Stomach (tissue), 4 donors: ENCODE data around the gene BRD7.

Experiments
- EP300 ChIP-seq: sonication (generic); formaldehyde crosslinking; IDR thresholded peaks from one replicate; pipeline ENCODE4 v1.6.1; 2017; ENCODE audit warnings: antibody characterized with exemption
- POLR2A ChIP-seq, 4 donors: fragments of 450-650 bp; IDR thresholded peaks; one replicate each; pipeline ENCODE4 v1.6.1; 2016; ENCODE audit warnings: antibody characterized with exemption in 4 of 4, control low read depth in 2 of 4, mild to moderate bottlenecking in 1 of 4, moderate library complexity in 1 of 4
- TF ChIP-seq, protein P1 (sequence below), 7 experiments: fragments of 450-650 bp in 4 of 7; fragments of 200-600 bp in 3 of 7; sonication (generic) in 3 of 7; IDR thresholded peaks; one replicate each; pipeline ENCODE4 v1.5.1; 2016 to 2019; ENCODE audit warnings: antibody characterized with exemption in 7 of 7, control low read depth in 2 of 7, mild to moderate bottlenecking in 1 of 7

DNA sequence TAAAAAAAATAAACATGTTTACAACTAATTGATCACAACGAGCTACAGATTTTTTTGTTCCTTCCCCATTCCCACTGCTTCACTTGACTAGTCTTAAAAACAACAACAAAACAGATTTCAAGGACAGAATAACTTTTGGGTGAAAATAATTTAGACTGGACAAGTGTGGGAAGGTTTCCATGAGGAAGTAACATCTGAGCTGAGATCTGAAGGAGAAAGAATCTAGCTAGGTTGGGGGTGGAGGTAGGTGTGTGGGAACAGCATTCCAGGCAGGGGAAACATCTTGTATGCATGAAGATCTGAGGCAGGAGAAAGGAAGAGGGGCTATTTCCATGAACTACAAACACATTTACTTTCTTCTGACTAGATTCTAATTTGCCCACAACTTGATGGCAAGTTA lies 9.2 kb downstream of the BRD7 start:
- TF ChIP-seq, protein P1, sequence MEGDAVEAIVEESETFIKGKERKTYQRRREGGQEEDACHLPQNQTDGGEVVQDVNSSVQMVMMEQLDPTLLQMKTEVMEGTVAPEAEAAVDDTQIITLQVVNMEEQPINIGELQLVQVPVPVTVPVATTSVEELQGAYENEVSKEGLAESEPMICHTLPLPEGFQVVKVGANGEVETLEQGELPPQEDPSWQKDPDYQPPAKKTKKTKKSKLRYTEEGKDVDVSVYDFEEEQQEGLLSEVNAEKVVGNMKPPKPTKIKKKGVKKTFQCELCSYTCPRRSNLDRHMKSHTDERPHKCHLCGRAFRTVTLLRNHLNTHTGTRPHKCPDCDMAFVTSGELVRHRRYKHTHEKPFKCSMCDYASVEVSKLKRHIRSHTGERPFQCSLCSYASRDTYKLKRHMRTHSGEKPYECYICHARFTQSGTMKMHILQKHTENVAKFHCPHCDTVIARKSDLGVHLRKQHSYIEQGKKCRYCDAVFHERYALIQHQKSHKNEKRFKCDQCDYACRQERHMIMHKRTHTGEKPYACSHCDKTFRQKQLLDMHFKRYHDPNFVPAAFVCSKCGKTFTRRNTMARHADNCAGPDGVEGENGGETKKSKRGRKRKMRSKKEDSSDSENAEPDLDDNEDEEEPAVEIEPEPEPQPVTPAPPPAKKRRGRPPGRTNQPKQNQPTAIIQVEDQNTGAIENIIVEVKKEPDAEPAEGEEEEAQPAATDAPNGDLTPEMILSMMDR (IDR thresholded peaks at IDR 0.05) = no peak
- TF ChIP-seq POLR2A (IDR thresholded peaks at IDR 0.05) (no peak), EP300 (no peak)
